Ecto neural progenitor cell (in vitro differentiated cells): ENCODE results near the gene DDR2.

Source experiments
- DNase-seq: peaks from one replicate; pipeline ENCODE4 v3.0.0-alpha.2; 2018; ENCODE audit warnings: low spot score

DDR2 gene

GRCh38 chr1:162629651-162630050, 2.6 kb upstream of the DDR2 start:
- DNase-seq: no peak

DNA sequence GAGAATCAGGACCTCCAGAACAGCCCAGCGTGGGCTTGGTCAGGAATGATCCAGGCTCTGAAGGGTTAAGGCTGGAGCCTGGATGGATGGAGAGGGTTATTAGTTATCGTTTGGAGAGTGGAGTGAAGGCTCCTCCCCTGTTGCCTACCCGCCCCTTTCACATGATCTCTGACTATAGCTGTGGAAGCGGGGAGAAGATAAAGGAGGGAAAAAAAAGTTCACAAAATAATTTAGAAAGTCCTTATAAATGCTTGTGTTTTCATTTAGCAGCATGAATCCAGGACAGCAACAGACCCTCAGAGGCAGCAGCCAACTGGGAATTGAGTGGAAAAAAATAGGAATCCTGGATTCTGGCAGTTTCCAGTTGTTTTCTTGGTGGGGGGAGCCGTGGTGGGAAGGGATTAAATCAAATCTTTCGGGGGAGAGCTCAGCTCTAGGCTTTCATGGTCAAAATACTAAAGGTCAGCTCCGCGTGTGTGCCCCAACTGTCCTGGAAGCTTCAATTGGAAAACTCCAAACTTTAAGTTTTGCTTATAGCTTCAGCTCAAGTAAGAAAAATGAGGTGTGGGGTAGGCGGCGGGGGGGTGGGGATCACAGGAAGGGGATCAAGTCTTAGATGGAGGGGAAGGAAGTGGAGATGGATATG, 595 bp upstream of the DDR2 start:
- no peak for DNase-seq

- no peak for DNase-seq
Observed at GRCh38 chr1:162632698-162633080, 425 bp downstream of the DDR2 start.

- no peak for DNase-seq
Observed at GRCh38 chr1:162633081-162633762, 958 bp downstream of the DDR2 start.

GRCh38 chr1:162635418-162635817, 3.2 kb downstream of the DDR2 start:
- no peak for DNase-seq

DNA sequence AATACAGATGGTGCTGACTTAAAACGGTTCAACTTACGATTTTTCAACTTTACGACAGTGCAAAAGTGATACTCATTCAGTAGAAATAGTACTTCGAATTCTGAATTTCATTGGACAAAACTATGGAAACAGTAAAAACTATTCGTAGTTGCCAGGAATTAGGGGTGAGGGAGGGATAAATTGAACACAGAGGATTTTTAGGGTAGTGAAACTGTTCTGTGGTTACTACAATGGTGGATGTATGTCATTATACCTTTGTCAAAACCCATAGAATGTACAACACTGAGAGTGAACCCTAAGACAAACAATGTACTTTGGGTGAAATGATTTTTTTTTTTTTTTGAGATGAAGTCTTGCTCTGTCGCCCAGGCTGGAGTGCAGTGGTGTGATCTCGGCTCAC, 7.5 kb downstream of the DDR2 start:
- no peak for DNase-seq

GRCh38 chr1:162641114-162641513, 8.8 kb downstream of the DDR2 start:
- no peak for DNase-seq

GRCh38 chr1:162644986-162645314, 12.7 kb downstream of the DDR2 start:
- DNase-seq: no peak

DNA sequence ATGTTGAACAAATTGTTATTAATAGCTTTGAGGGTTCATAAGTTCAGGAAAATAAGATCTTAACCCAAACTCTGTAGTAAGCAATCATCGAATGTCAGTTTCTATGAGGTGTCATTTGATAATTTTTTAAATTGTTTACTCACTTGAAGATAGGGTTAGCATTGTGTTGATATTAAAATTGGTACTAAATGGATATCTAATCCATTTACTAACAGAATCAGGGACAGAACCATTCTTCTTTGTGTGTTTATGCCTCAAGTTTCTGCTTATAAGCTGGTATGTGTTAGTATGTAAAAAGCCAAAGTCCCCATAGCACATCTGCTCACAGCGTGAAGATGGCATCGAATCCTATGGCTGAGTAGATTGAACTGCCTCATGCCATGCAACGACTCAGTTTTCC, 13.4 kb downstream of the DDR2 start:
- DNase-seq: no peak

GRCh38 chr1:162649583-162649982, 17.3 kb downstream of the DDR2 start:
- DNase-seq: no peak

- DNase-seq: no peak
Observed at GRCh38 chr1:162654915-162655620, 22.8 kb downstream of the DDR2 start.

DNA sequence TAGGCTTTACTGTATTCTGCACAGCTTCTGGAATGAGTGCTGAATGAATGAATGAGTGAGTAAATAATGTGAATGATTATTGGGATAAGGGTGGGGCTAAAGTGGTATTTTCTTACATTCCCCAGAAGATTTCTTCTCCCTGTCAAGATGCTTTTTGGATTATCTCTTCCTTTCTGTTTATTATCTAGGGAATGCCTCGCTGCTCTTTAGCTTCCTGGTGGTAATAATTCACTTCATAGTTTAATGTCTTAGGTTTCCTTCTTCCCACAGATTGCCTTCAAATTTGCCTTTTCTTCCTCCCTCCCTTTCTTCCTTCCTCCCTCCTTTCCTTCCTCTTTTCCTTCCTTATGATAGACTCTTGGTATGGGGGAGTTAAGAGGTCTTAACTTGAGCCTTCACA, 24.0 kb downstream of the DDR2 start:
- no peak for DNase-seq

DNA sequence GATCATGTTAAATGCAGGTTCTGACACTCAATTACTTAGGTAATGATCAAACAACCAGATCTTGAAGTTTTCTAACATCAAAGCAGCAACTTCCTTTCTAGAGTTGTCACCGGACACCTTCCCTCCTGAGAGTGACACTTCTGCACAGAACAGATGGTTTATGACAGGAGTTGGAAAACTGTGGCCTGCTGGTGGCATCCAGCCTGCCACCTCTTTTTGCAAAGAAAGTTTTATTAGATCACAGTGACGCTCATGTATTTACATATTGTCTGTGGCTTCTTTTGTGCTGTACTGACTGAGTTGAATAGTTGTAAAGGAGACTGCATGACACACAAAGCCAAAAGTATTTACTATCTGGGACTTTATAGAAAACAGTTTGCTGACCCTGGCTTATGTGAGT, 28.3 kb downstream of the DDR2 start:
- no peak for DNase-seq

DNA sequence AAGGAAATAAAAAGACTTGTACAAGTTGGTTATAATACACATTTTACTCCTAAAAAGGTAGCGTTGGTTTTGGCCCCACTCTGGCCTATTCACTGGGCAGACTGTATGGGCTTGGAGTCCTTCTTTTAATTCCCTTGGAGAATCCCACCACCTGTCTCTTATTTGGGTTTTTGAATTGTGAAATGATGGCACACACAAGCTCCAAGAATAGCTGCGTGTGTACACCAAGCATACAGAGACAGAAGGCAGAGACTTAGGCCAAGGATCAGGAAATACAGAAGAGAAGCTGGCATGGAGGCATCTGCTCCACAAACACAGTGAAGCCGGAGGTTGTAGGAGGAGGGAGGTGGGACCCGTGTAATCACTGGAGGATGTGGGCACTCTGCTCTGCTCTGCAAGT, 29.1 kb downstream of the DDR2 start:
- DNase-seq: no peak

GRCh38 chr1:162662013-162662412, 29.7 kb downstream of the DDR2 start:
- no peak for DNase-seq

- DNase-seq: no peak
Observed at GRCh38 chr1:162663086-162663485, 30.8 kb downstream of the DDR2 start.

GRCh38 chr1:162663589-162664106, 31.4 kb downstream of the DDR2 start:
- peak; percentile 53 for DNase-seq

GRCh38 chr1:162666006-162666645, 33.9 kb downstream of the DDR2 start:
- DNase-seq: no peak

DNA sequence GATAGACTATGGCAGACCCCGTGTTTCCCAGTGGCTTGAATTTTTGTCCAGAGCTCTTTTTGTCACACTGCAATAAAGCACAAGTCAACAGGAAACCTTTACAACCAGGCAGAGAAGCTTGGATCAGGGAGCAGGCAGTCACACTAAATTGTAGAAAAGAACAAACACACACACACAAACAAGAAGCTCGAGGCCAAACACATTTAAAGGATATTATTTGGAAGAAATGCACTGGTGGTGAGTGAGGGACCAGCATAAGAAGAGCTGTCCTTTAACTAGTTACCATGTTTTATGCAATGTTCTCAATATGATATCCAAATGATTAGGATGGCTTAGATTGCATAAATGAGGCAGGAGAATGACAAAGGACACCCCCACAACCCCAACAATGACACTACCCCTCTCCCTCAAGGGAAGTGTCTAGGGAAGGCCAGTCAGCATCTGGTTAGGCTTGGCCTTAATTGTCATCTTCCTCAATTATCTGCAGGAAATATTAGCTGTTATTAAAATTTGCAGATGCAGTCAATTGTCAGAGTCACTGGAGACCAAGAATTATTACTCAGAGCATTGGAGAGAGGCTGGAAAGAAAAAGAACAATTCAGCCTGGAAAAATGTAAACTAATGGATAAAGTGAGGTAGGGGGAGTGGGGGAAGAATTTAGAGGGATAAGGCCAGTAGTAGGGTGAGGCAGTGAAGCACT, 35.3 kb downstream of the DDR2 start:
- DNase-seq: no peak

- no peak for DNase-seq
Observed at GRCh38 chr1:162670928-162671663, 38.8 kb downstream of the DDR2 start.

DNA sequence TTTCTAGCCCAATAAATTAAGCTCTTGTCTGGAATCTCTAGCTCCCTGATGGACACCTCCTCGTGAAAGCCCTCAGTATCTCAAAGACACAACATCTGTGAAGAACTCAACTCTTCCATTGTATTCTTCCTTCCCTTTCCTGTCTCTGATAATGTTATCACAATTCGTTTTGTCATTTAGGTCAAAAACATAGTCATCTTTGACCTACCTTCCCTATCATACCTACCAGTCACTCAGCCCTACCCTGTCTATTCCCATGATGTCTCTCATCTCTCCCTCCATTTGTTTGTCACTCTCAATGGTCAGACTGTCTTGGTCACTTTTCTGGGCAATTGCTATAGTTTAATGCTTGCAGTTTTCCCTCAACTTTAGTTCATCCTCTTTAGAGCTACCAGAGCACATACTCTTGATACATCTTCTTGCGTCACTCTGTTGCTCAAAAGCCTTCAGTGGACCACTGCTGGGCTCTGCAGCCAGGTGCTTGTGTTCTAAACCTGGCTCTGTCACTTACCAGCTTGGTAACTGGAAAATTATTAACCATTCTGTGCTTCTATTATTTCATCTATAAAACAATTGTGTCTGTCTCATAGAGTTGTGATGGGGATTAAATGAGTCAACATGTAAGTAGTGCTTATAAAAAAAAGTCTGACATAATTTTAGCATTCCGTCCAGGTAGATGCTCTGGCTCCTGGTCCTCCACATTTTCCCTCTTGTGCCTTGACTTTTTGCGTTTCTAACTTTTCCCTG, 39.6 kb downstream of the DDR2 start:
- DNase-seq: no peak
